Mesenchymal stem cell (in vitro differentiated cells and primary cell): Measurements from ENCODE around the gene MGP.

Source experiments
- DNase-seq: peaks from one replicate; pipeline ENCODE4 v3.0.0-alpha.2; 2013
- H2AFZ ChIP-seq: one replicate; pipeline ENCODE4 v1.6.1; 2013; ENCODE audit warnings: low read depth, mild to moderate bottlenecking, control low read depth, inconsistent platforms, low read length, moderate library complexity
- H2AK5ac ChIP-seq: 2 replicates; pipeline ENCODE4 v1.6.1; 2013; ENCODE audit warnings: low read length, moderate library complexity, mild to moderate bottlenecking, inconsistent platforms; ENCODE audit not compliant: severe bottlenecking
- H2BK120ac ChIP-seq: one replicate; pipeline ENCODE4 v1.6.1; 2013; ENCODE audit warnings: low read depth, mild to moderate bottlenecking, inconsistent platforms, low read length, moderate library complexity
- H2BK12ac ChIP-seq, 2 experiments: one replicate each; pipeline ENCODE4 v1.6.1; 2013; ENCODE audit warnings: inconsistent platforms in 2 of 2, low read length in 2 of 2, mild to moderate bottlenecking in 2 of 2, moderate library complexity in 2 of 2, control low read depth in 1 of 2
- H2BK15ac ChIP-seq: one replicate; pipeline ENCODE4 v1.6.1; 2013; ENCODE audit warnings: mild to moderate bottlenecking, low read depth, inconsistent platforms; ENCODE audit not compliant: poor library complexity, severe bottlenecking
- H2BK5ac ChIP-seq: 2 replicates; pipeline ENCODE4 v1.6.1; 2013; ENCODE audit warnings: low read depth, mild to moderate bottlenecking, low read length, control low read depth, inconsistent platforms; ENCODE audit not compliant: poor library complexity, severe bottlenecking
- H3K14ac ChIP-seq, 2 experiments: one replicate each; pipeline ENCODE4 v1.6.1; 2013; ENCODE audit warnings: inconsistent platforms in 2 of 2, low read length in 2 of 2, control low read depth in 1 of 2, mild to moderate bottlenecking in 1 of 2, moderate library complexity in 1 of 2
- H3K18ac ChIP-seq, 2 experiments: one replicate each; pipeline ENCODE4 v1.6.1; 2013; ENCODE audit warnings: inconsistent platforms in 2 of 2, low read length in 2 of 2, control low read depth in 1 of 2, low read depth in 1 of 2, mild to moderate bottlenecking in 1 of 2
- H3K23ac ChIP-seq, 2 experiments: one replicate each; pipeline ENCODE4 v1.6.1; 2013; ENCODE audit warnings: inconsistent platforms in 2 of 2, low read length in 2 of 2, mild to moderate bottlenecking in 2 of 2, moderate library complexity in 2 of 2, control low read depth in 1 of 2
- H3K27ac ChIP-seq: 2 replicates; pipeline ENCODE4 v1.5.1; 2013; ENCODE audit warnings: mild to moderate bottlenecking, moderate library complexity, low read length, control low read depth, inconsistent platforms; ENCODE audit not compliant: poor library complexity, severe bottlenecking
- H3K27me3 ChIP-seq, 2 experiments: 2 replicates each; pipeline versions ENCODE4 v1.6.1 to v1.7.0; 2013; ENCODE audit warnings: low read length in 2 of 2, mild to moderate bottlenecking in 2 of 2, moderate library complexity in 2 of 2, control low read depth in 1 of 2, inconsistent platforms in 1 of 2; ENCODE audit not compliant: control insufficient read depth in 1 of 2, insufficient read depth in 1 of 2
- H3K36me3 ChIP-seq, 2 experiments: 2 replicates each; pipeline versions ENCODE4 v1.6.1 to v1.7.0; 2013; ENCODE audit warnings: low read length in 2 of 2, control low read depth in 1 of 2, inconsistent platforms in 1 of 2, low read depth in 1 of 2, mild to moderate bottlenecking in 1 of 2; ENCODE audit not compliant: insufficient read depth in 2 of 2, control insufficient read depth in 1 of 2
- H3K4ac ChIP-seq, 2 experiments: one replicate each; pipeline ENCODE4 v1.6.1; 2013; ENCODE audit warnings: inconsistent platforms in 2 of 2, low read length in 2 of 2, mild to moderate bottlenecking in 2 of 2, moderate library complexity in 2 of 2, control low read depth in 1 of 2, low read depth in 1 of 2
- H3K4me1 ChIP-seq: 2 replicates; pipeline ENCODE4 v1.6.1; 2013; ENCODE audit warnings: low read depth, low read length, control low read depth; ENCODE audit not compliant: control insufficient read depth, insufficient read depth
- H3K4me2 ChIP-seq: 2 replicates; pipeline ENCODE4 v1.6.1; 2013; ENCODE audit warnings: low read length, mild to moderate bottlenecking, inconsistent platforms; ENCODE audit not compliant: poor library complexity, severe bottlenecking
- H3K4me3 ChIP-seq, 2 experiments: 2 replicates each; pipeline versions ENCODE4 v1.5.1 to v1.7.0; 2013; ENCODE audit warnings: low read length in 2 of 2, mild to moderate bottlenecking in 2 of 2, control low read depth in 1 of 2, low read depth in 1 of 2; ENCODE audit not compliant: insufficient read depth in 1 of 2
- H3K79me1 ChIP-seq: replicated peaks from 2 replicates; pipeline ENCODE4 v1.6.1; 2013; ENCODE audit warnings: mild to moderate bottlenecking, control low read depth, low read length, inconsistent platforms; ENCODE audit not compliant: poor library complexity, severe bottlenecking
- H3K9ac ChIP-seq: 2 replicates; pipeline ENCODE4 v1.7.0; 2013; ENCODE audit warnings: mild to moderate bottlenecking, low read length, moderate library complexity
- H3K9me3 ChIP-seq: 2 replicates; pipeline ENCODE4 v1.7.0; 2013; ENCODE audit warnings: mild to moderate bottlenecking, low read length; ENCODE audit not compliant: control insufficient read depth
- H4K8ac ChIP-seq: one replicate; pipeline ENCODE4 v1.6.1; 2013; ENCODE audit warnings: inconsistent platforms, mild to moderate bottlenecking, low read length, moderate library complexity
- H4K91ac ChIP-seq: one replicate; pipeline ENCODE4 v1.6.1; 2013; ENCODE audit warnings: mild to moderate bottlenecking, low read length, inconsistent platforms
- WGBS: methylation state at CpG from one replicate; pipeline ENCODE4 v1.1.7; 2013; ENCODE audit warnings: mixed read lengths; 5-methylcytosine and 5-hydroxymethylcytosine counted together

Gene MGP

GRCh38 chr12:14833952-14834351 lies 51.7 kb downstream of the MGP start:
- Histone ChIP-seq H3K79me1 (no peaks in the 10 kb centered on the region), H4K8ac (no peak overlapping the region), H3K9ac (no peak overlapping the region), H3K23ac (no peak overlapping the region), H2AK5ac (no peak overlapping the region), H3K4me2 (no peak overlapping the region), H2AFZ (no peak overlapping the region), H3K14ac (no peak overlapping the region), H3K27me3 (no peaks in the 10 kb centered on the region), H2BK12ac (no peak overlapping the region), H3K36me3 (no peaks in the 10 kb centered on the region), H2BK5ac (no peak overlapping the region), H2BK120ac (no peak overlapping the region), H4K91ac (no peak overlapping the region), H3K9me3 (no peaks in the 10 kb centered on the region), H3K4me3 (no peak overlapping the region), H3K27ac (no peak overlapping the region), H3K18ac (no peak overlapping the region), H2BK15ac (no peak overlapping the region), H3K4me1 (peaks cover 1% of the 10 kb centered on the region), H3K4ac (no peak overlapping the region)
- DNase-seq, result peak; percentile 64
- 0% methylated on average over 1 of the region's 1 CpG for WGBS

GRCh38 chr12:14833336-14833735 lies 52.3 kb downstream of the MGP start:
- Histone ChIP-seq H3K23ac (no peak overlapping the region), H3K18ac (no peak overlapping the region), H3K36me3 (no peaks in the 10 kb centered on the region), H2BK5ac (no peak overlapping the region), H2BK15ac (no peak overlapping the region), H3K4me2 (no peak overlapping the region), H3K4me1 (peaks cover 1% of the 10 kb centered on the region), H2BK120ac (no peak overlapping the region), H3K9me3 (no peaks in the 10 kb centered on the region), H3K4me3 (no peak overlapping the region), H3K27me3 (no peaks in the 10 kb centered on the region), H2AK5ac (no peak overlapping the region), H3K9ac (no peak overlapping the region), H3K14ac (no peak overlapping the region), H3K4ac (no peak overlapping the region), H3K27ac (no peak overlapping the region), H3K79me1 (no peaks in the 10 kb centered on the region), H2BK12ac (no peak overlapping the region), H4K8ac (no peak overlapping the region), H4K91ac (no peak overlapping the region), H2AFZ (no peak overlapping the region)
- DNase-seq, result no peak
- WGBS, result no CpG with 5 or more reads among the region's 3 CpGs
